ENCODE measurements around the gene TSPAN32.

TSPAN32 gene, protein sequence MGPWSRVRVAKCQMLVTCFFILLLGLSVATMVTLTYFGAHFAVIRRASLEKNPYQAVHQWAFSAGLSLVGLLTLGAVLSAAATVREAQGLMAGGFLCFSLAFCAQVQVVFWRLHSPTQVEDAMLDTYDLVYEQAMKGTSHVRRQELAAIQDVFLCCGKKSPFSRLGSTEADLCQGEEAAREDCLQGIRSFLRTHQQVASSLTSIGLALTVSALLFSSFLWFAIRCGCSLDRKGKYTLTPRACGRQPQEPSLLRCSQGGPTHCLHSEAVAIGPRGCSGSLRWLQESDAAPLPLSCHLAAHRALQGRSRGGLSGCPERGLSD

DNA sequence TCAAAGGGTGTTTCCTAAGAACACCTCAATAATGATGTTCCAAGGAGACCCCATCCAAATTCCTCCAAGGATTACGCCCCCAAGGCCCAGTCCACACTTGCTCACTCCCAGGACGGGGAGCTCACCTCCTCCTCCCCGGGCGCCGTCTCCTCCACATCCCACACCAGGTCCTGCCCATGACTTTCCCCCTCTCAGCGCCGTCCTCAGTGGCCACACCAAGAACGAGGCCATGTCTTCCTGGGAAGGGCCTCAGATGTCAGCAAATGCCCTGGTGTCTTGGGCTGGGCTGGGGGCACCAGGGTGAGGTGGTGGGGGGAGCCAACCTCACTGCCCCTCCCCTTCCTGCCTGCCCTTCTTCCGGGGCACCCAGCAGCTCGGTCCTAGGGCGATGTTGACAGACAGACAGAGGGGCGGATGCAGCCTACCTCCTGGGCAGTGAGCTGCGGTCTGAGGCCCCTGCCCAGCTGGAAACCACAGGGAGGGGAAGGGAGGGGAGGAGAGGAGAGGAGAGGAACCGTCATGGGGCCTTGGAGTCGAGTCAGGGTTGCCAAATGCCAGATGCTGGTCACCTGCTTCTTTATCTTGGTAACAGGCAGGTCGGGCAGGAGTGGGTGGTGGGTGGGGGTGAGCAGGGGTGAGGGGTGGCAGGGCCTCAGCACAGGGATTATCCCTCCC is at the start of gene TSPAN32, which contains the start of gene C11orf21:
Gene TSPAN32 (plus strand): TSS at position 383 of the 675 bp plus-strand sequence. CDS start 137 bp downstream, at position 520.
Gene C11orf21 (minus strand): TSS at position 288 of the 675 bp plus-strand sequence. CDS start 110 bp downstream, at position 178.
- Histone ChIP-seq H3K36me3 (ENCODE audit: control insufficient read depth in 1 of 2, insufficient read depth in 2 of 2, low read length in 2 of 2) (no peaks in the 10 kb centered on the region), H3K9ac (ENCODE audit: low read depth in 1 of 2, low read length in 2 of 2) (peak within 1 kb of the TSS in 1 of 2 donors; percentile 25), H3K9me3 (ENCODE audit: control insufficient read depth in 1 of 2, low read length in 2 of 2) (no peaks in the 10 kb centered on the region), H3K27me3 (ENCODE audit: control insufficient read depth in 1 of 2, insufficient read depth in 2 of 2, low read length in 2 of 2) (no peaks in the 10 kb centered on the region), H3K4me3 (ENCODE audit: low read depth in 1 of 2, low read length in 2 of 2) (peak within 1 kb of the TSS in 1 of 2 donors; percentile 55), H3K4me1 (ENCODE audit: control insufficient read depth in 1 of 2, insufficient read depth in 2 of 2, low read length in 2 of 2) (peaks cover 6 to 19% of the 10 kb centered on the region in 2 donors), H3K27ac (ENCODE audit: low read depth, low read length) (no peak within 1 kb of the TSS)

DNA sequence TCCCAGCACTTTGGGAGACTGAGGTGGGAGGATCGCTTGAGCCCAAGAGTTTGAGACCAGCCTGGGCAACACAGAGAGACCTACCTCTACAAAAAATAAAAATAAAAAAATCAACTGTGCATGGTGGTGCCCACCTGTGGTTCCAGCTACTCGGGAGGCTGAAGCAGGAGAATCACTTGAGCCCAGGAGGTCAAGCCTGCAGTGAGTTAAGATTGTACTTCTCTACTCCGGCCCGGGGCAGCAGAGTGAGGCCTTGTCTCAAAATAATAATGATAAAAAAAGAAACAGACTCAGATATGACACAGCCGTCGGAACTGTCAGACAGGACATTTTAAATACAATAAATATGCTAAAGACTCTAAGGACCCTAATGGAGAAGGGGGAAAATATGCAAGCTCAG is 49.8 kb upstream of the TSPAN32 start:
- H3K9ac ChIP-seq (ENCODE audit: low read depth in 1 of 2, low read length in 2 of 2): no peak overlapping the region
- no peak overlapping the region for H3K27ac ChIP-seq (ENCODE audit: low read depth, low read length)
- H3K27me3 ChIP-seq (ENCODE audit: control insufficient read depth in 1 of 2, insufficient read depth in 2 of 2, low read length in 2 of 2): no peaks in the 10 kb centered on the region
- H3K9me3 ChIP-seq (ENCODE audit: control insufficient read depth in 1 of 2, low read length in 2 of 2): no peaks in the 10 kb centered on the region
- H3K4me1 ChIP-seq (ENCODE audit: control insufficient read depth in 1 of 2, insufficient read depth in 2 of 2, low read length in 2 of 2): peaks cover 0 to 5% of the 10 kb centered on the region in 2 donors
- no peaks in the 10 kb centered on the region for H3K36me3 ChIP-seq (ENCODE audit: control insufficient read depth in 1 of 2, insufficient read depth in 2 of 2, low read length in 2 of 2)
- H3K4me3 ChIP-seq (ENCODE audit: low read depth in 1 of 2, low read length in 2 of 2): no peak overlapping the region

DNA sequence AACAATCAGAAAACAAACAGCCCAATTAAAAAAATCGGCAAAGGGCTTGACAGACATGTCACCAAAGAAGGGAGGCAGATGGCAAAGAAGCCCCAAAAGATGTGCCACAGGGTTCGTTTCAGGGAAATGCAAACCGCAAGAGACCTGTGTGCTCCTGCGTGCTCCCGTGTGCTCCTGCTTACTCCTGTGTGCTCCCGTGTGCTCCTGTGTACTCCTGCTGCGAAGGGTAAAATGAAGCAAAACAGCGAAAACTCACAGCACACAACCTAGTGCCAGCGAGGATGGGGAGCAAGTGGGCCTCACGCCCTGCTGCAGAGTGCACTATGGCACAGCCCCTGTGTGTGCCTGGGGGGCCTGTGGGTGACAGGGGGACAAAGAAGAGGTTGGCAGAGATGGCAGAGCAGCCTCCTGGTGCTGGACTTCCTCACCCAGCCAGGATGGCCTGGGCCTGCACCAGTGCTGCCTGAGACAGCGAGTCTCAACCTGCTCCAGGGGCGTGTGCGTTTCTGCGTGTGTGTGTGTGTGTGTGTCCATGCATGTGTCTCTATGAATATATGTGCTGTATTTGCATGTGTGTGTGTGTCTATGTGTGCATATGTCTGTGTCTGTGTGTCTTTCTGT is 45.4 kb upstream of the TSPAN32 start:
- Histone ChIP-seq H3K27me3 (ENCODE audit: control insufficient read depth in 1 of 2, insufficient read depth in 2 of 2, low read length in 2 of 2) (no peaks in the 10 kb centered on the region), H3K27ac (ENCODE audit: low read depth, low read length) (no peak overlapping the region), H3K4me1 (ENCODE audit: control insufficient read depth in 1 of 2, insufficient read depth in 2 of 2, low read length in 2 of 2) (peaks cover 0 to 5% of the 10 kb centered on the region in 2 donors)

DNA sequence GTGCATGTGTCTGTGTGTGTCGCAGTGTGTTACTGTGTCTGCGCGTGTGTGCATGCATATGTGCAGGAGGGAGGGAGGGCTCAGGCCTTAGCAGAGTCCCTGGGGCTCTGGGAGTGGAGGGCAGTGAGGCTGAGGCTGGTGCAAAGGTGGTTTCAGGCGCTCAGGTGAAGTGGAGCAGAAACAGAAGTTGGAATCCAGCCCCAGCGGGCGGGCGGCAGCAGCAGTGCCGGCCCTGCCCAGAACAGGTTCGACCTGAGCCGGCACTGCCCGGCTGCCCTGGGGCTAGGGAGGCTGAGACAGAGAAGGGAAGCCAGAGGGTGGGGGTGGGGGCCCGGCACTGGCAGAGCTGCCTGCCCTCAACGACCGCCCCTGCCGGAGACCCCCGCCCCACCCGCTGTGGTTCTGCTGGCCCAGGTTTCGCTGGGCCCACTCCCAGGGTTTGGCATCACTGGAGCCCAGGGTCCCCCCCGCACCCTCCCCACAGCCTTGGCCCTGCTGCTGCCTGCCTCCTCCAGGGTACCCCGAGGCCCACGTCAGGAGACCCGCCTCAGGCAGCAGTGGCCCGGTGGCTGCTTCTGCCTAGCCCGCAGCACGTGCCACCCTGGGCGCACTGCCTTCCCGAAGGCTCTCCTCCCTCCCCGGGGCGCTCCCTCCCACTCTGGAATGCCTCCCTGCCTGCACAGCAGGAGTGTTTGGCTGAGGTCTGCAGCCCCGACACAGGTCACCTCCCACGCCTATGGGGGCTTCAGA is 44.7 kb upstream of the TSPAN32 start:
- H3K27me3 ChIP-seq (ENCODE audit: control insufficient read depth in 1 of 2, insufficient read depth in 2 of 2, low read length in 2 of 2): no peaks in the 10 kb centered on the region
- H3K4me3 ChIP-seq (ENCODE audit: low read depth in 1 of 2, low read length in 2 of 2): no peak overlapping the region
- H3K9ac ChIP-seq (ENCODE audit: low read depth in 1 of 2, low read length in 2 of 2): no peak overlapping the region
- H3K9me3 ChIP-seq (ENCODE audit: control insufficient read depth in 1 of 2, low read length in 2 of 2): no peaks in the 10 kb centered on the region
- no peak overlapping the region for H3K27ac ChIP-seq (ENCODE audit: low read depth, low read length)
- no peaks in the 10 kb centered on the region for H3K36me3 ChIP-seq (ENCODE audit: control insufficient read depth in 1 of 2, insufficient read depth in 2 of 2, low read length in 2 of 2)
- H3K4me1 ChIP-seq (ENCODE audit: control insufficient read depth in 1 of 2, insufficient read depth in 2 of 2, low read length in 2 of 2): peaks cover 0 to 5% of the 10 kb centered on the region in 2 donors

More for the DNA sequence above, 45.4 kb upstream of the TSPAN32 start:
- Histone ChIP-seq H3K9ac (ENCODE audit: low read depth in 1 of 2, low read length in 2 of 2) (no peak overlapping the region), H3K4me3 (ENCODE audit: low read depth in 1 of 2, low read length in 2 of 2) (no peak overlapping the region), H3K9me3 (ENCODE audit: control insufficient read depth in 1 of 2, low read length in 2 of 2) (no peaks in the 10 kb centered on the region), H3K36me3 (ENCODE audit: control insufficient read depth in 1 of 2, insufficient read depth in 2 of 2, low read length in 2 of 2) (no peaks in the 10 kb centered on the region)

DNA sequence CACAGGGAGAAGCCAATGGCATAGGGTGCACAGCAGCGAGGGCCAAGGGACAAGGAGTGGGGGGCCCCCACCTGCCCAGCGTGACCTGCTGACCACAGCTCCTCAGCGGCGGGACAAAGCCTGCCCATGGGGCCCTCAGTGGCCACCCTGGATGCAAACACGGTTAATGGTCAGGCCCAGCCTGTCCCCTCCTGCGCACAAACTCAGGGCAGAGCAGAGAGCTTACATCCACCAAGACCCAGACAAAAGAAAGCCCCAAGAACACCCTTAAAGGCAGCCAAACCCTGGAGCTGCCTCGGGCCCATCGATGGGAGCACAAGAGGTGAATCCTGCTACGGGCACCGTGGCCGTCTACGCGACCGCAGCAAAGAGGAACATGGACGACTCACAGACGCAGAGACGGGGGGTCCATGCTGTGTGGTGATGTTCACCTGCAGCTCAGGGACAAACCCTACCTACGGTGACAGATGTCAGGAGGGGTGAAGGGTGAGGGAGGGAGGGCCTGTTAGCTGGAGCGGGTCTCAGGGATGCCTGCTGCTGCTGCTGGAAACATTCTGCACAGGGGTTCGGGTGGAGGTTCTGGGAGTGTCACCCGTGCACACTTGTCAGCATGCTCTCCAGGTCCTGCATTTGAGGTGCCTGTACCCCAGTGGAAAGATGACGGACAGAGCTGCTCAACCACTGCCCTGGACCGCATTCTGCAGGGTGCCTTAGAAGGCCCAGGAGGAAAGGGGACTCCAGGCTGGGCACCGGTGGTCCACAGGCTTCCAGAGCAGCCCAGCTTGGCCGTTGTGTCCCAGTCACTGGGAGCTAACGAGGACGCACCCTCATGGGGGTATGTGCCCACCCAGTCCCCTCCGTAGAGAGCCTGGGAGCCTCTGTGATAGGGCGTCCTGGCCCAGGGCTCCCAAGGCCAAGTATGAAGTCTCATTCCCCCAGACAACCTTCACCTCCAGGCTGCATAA is 43.0 kb upstream of the TSPAN32 start:
- no peaks in the 10 kb centered on the region for H3K36me3 ChIP-seq (ENCODE audit: control insufficient read depth in 1 of 2, insufficient read depth in 2 of 2, low read length in 2 of 2)
- no peak overlapping the region for H3K27ac ChIP-seq (ENCODE audit: low read depth, low read length)
- no peaks in the 10 kb centered on the region for H3K27me3 ChIP-seq (ENCODE audit: control insufficient read depth in 1 of 2, insufficient read depth in 2 of 2, low read length in 2 of 2)
- H3K4me1 ChIP-seq (ENCODE audit: control insufficient read depth in 1 of 2, insufficient read depth in 2 of 2, low read length in 2 of 2): peaks cover 1 to 5% of the 10 kb centered on the region in 2 donors
- no peaks in the 10 kb centered on the region for H3K9me3 ChIP-seq (ENCODE audit: control insufficient read depth in 1 of 2, low read length in 2 of 2)
- H3K4me3 ChIP-seq (ENCODE audit: low read depth in 1 of 2, low read length in 2 of 2): no peak overlapping the region
- no peak overlapping the region for H3K9ac ChIP-seq (ENCODE audit: low read depth in 1 of 2, low read length in 2 of 2)

DNA sequence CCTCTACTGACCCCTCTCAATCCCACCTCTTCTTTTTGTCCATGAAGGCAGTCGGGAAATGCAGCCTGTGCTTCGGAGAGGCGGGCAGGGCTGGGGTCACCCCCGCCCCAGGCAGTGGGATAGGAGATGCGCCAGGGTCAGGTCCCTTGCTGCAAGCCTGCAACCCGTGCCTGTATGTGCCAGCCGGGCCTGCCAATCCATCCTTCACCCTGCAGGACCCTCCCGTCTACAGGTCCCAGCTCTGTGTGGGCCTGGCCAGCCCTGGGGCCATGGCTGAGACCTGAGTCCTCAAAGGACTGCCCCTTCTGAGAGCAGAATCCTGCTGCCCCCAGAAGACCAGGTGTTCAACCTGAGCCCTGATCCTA is 42.4 kb upstream of the TSPAN32 start:
- Histone ChIP-seq H3K4me1 (ENCODE audit: control insufficient read depth in 1 of 2, insufficient read depth in 2 of 2, low read length in 2 of 2) (peaks cover 3 to 5% of the 10 kb centered on the region in 2 donors), H3K9me3 (ENCODE audit: control insufficient read depth in 1 of 2, low read length in 2 of 2) (no peaks in the 10 kb centered on the region), H3K9ac (ENCODE audit: low read depth in 1 of 2, low read length in 2 of 2) (no peak overlapping the region), H3K27ac (ENCODE audit: low read depth, low read length) (no peak overlapping the region), H3K4me3 (ENCODE audit: low read depth in 1 of 2, low read length in 2 of 2) (no peak overlapping the region), H3K36me3 (ENCODE audit: control insufficient read depth in 1 of 2, insufficient read depth in 2 of 2, low read length in 2 of 2) (no peaks in the 10 kb centered on the region), H3K27me3 (ENCODE audit: control insufficient read depth in 1 of 2, insufficient read depth in 2 of 2, low read length in 2 of 2) (no peaks in the 10 kb centered on the region)

DNA sequence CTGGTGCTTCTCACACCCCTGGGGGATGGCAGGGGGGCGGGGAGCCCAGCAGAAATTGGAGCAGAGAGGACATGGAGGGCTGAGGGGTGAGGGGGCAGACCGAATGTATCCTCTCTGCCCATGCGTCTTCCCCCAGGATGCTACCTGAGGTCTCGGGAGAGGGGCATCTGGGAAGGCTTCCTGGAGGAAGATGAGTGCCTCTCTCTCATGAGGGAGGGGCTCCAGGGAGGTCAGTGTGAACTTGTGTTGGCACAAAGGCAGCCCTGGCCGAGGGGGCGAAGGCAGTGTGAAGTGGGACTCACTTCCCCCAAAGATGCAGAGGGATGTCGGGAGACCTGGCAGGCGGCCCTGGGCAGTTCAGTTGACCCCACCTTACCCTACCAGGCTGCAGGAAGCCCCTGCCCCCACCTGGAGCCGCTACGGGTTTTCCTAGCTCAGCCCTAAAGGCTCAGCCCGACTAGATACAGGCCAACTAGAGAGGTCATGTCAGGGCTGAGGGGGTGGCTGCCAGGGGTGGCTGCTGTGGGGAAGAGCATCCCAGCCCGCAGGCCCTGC is 41.8 kb upstream of the TSPAN32 start:
- no peaks in the 10 kb centered on the region for H3K36me3 ChIP-seq (ENCODE audit: control insufficient read depth in 1 of 2, insufficient read depth in 2 of 2, low read length in 2 of 2)
- H3K4me1 ChIP-seq (ENCODE audit: control insufficient read depth in 1 of 2, insufficient read depth in 2 of 2, low read length in 2 of 2): peaks cover 3 to 5% of the 10 kb centered on the region in 2 donors
- no peak overlapping the region for H3K4me3 ChIP-seq (ENCODE audit: low read depth in 1 of 2, low read length in 2 of 2)
- H3K9me3 ChIP-seq (ENCODE audit: control insufficient read depth in 1 of 2, low read length in 2 of 2): no peaks in the 10 kb centered on the region
- no peaks in the 10 kb centered on the region for H3K27me3 ChIP-seq (ENCODE audit: control insufficient read depth in 1 of 2, insufficient read depth in 2 of 2, low read length in 2 of 2)
- no peak overlapping the region for H3K9ac ChIP-seq (ENCODE audit: low read depth in 1 of 2, low read length in 2 of 2)
- no peak overlapping the region for H3K27ac ChIP-seq (ENCODE audit: low read depth, low read length)

DNA sequence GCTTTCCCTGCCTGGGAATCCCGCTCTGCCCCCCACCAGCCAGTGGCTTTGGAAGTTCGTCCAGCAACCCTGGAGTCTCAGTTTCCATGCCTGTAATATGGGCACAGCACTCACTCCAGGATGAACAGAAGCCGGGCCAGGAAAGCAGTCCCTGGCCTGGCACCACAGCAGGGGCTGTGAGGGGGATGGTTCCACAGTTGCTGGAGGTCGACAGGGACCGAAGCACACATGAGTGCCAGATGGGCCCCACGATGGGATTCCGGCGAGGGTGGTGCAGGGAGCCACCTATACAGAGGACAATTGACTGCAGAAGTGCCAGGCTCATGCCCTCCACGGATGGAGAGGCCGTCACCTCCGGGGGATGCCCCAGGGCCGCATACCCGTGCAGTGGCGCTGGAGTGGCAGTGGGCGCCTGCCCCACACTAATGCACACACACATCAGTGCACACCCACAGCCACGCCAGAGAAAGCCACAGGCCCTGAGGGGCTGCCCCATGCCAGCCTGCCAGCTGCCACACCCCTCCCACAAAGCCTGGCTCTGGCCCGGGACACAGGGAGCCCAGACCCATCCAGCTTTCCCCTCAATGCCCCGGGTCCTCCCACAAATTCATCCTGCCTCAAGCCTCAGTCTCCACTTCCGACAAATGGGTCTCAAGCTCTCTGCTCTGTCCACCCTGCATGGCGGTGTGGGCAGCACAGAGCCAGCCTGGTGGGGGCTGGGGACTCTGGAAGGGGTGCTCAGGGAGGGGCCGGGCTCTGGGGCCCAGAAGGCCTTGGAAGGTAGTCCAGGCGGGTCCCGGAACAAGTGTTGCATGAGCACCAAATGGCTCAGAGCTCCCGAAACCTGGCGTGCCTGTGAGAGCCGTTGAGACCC is 41.1 kb upstream of the TSPAN32 start:
- Histone ChIP-seq H3K36me3 (ENCODE audit: control insufficient read depth in 1 of 2, insufficient read depth in 2 of 2, low read length in 2 of 2) (no peaks in the 10 kb centered on the region), H3K4me3 (ENCODE audit: low read depth in 1 of 2, low read length in 2 of 2) (no peak overlapping the region), H3K27ac (ENCODE audit: low read depth, low read length) (no peak overlapping the region), H3K9ac (ENCODE audit: low read depth in 1 of 2, low read length in 2 of 2) (no peak overlapping the region), H3K27me3 (ENCODE audit: control insufficient read depth in 1 of 2, insufficient read depth in 2 of 2, low read length in 2 of 2) (no peaks in the 10 kb centered on the region), H3K9me3 (ENCODE audit: control insufficient read depth in 1 of 2, low read length in 2 of 2) (no peaks in the 10 kb centered on the region), H3K4me1 (ENCODE audit: control insufficient read depth in 1 of 2, insufficient read depth in 2 of 2, low read length in 2 of 2) (peaks cover 9 to 11% of the 10 kb centered on the region in 2 donors)

All from duodenal mucosa (tissue), 2 donors.